ENCODE measurements around the gene MELK.

MELK gene

DNA sequence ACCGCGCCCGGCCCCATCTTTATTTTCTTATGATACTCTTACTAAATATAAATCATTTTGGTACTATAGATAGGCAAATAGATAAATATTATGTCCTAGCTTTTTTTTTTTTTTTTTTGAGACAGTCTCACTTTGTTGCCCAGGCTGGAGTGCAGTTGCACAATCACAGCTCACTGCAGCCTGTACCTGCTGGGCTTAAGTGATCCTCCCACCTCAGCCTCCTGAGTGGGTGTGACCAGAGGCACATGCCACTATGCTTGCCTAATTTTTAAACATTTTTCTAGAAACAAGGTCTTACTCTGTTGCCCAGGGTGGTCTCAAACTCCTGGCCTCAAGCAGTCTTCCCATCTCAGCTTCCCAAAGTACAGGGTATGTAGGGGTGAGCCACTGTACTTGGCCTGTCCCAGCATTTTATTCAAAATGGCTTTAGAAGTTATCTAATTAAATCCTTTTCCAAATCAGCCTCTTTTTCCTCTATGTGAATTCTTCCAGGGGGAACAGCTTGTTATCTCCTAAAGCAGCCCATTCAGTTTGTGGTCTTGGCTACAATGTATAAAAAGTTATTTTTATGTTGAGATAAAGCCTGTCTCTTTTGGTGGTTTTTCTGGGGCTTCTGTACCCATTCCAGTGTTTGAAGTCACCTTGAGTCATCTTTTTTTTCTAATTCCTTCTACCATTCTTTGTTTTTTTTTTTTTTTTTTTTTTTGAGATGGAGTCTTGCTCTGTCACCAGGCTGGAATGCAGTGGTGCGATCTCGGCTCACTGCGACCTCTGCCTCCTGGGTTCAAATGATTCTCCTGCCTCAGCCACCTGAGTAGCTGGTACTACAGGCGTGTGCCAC, 12.1 kb downstream of the MELK start:
- DNase-seq: no peak

GRCh38 chr9:36590231-36590630, 17.5 kb downstream of the MELK start:
- DNase-seq: no peak

DNA sequence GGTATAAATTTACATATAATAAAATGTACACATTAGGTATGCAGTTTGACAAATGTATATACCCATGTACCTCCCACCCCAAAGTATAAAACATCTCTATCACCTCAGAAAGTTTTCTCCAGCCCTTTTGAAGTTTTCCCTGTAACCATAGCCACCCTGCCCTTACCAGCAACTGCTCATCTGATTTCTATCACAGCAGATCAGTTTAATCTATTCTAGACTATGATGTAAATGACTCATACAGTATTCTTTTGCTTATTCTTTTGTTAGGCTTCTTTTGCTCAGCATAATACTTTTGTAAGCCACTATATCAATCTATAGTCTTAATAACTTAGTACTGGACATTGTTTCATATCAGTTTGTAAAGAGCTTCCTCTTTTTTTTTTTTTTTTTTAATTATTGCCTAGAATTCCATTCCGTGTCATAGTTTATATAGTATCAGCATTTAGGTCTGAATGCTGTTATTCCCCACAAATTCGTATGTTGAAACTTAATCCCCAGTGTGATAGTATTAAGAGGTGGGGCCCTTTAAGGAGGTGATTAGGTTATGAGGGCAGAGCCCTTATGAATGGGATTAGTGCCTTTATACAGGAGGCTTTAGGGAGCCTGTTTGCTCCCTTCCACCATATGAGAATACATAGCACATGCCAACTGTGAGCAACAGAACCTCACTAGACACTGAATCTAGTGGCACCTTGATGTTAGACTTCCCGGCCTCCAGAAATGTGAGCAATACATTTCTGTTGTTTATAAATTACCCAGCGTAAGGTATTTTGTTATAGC, 20.3 kb downstream of the MELK start:
- DNase-seq: no peak

DNA sequence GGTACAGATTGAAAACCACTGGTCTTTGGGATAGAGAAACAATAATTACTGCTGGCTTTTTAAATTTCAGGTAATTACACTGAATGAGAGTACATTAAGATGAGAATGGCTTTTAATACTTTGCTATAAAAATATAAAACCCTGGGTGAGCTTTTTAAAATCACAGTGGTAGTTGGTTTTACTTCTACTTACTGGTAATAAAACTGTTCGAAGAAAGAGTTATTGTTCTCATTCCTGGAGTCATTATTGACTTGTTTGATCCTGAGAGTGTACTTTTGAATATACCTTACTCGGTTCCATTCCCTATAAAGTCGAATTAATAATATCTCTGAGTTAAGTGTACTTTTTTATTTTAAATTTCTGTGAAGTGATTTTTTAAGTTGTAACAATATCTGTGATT, 21.5 kb downstream of the MELK start:
- DNase-seq: no peak

GRCh38 chr9:36597412-36598178, 24.9 kb downstream of the MELK start:
- DNase-seq: peak; percentile 47

DNA sequence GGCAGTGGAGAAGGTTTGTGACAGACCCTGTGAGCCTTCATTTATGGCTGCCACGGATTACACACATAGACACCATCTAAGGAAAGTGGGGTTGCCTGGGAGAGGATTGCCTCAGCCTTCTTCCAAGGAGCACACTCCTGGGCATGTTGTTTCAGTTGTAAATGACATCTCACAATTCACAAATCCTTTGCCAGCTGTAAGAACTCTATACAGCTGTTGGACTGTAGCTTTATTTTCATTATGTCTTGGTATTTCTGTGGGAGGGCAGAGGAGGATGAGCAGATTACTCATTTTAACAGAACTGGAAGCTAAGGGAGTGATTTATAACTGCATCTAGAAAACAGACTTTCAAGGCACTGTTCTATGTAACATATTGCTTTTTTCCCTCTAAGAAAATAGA, 25.6 kb downstream of the MELK start:
- no peak for DNase-seq

- no peak for DNase-seq
Observed at GRCh38 chr9:36603006-36603405, 30.3 kb downstream of the MELK start.

- no peak for DNase-seq
Observed at GRCh38 chr9:36609306-36609705, 36.6 kb downstream of the MELK start.

DNA sequence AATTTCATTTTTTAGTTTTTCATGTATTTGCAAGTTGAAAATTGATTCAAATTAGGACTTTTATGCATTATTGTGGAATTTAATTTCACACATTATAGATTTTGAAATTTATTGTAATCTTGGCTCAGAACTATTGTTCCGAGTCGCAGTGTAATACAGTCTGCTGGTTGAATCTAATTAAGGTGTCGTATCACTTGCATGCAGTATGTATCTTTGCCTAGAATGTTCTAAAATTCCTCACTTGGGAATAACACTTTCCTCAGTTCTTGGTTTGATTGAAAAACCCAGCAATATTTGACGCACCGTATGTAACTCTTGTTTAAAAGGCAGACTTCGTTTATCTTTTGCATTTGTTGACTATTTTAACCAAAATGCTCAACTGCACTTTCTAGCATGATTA, 49.4 kb downstream of the MELK start:
- no peak for DNase-seq

DNA sequence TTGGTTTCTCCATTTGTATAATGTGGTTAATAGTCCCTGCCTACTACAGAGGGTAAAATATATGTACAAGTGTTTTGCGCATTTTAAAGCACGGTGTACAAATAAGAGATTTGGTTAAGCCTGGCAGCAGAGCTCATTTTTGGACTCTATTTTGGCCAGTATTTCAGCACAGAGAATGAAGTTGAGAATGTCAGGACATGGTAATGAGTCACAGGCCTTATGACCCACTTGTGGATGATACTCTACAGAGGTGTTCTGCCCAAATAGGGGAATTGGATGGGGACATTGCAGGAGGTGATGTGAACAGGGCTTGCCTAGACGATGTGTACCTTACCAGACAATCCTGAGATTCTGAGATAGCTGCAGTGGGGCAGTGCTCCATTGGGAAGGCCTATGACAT, 50.6 kb downstream of the MELK start:
- no peak for DNase-seq

DNA sequence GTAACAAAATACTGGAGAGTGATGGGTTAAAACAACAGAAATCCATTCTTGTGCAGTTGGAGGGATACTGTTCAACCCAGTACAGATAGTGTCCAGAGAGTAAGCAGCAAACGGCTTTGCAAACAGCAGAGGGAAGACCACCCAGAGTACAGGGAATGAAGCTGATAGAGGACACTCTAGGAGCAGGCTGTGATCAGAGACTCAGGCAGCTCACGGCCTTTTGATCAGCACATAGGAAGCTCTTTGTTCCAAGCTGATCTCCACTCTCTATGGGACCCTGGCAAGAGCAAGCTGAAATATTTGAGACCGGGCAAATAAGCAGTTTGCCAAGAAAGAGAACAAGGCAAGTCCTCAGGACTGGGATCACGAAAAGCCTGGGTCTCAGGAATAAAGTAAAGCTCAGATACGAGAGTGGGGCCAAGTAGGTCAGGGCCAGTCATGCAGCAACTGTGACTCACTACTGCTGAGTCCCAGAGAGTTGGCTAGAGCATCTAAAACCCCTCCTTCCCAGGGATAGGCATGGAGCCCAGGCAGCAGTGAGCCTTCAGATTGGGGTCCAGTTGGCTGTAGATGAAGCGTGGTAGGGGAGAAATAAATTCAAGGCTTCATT, 52.4 kb downstream of the MELK start:
- no peak for DNase-seq

GRCh38 chr9:36632892-36633291, 60.2 kb downstream of the MELK start:
- DNase-seq: peak; percentile 57

DNA sequence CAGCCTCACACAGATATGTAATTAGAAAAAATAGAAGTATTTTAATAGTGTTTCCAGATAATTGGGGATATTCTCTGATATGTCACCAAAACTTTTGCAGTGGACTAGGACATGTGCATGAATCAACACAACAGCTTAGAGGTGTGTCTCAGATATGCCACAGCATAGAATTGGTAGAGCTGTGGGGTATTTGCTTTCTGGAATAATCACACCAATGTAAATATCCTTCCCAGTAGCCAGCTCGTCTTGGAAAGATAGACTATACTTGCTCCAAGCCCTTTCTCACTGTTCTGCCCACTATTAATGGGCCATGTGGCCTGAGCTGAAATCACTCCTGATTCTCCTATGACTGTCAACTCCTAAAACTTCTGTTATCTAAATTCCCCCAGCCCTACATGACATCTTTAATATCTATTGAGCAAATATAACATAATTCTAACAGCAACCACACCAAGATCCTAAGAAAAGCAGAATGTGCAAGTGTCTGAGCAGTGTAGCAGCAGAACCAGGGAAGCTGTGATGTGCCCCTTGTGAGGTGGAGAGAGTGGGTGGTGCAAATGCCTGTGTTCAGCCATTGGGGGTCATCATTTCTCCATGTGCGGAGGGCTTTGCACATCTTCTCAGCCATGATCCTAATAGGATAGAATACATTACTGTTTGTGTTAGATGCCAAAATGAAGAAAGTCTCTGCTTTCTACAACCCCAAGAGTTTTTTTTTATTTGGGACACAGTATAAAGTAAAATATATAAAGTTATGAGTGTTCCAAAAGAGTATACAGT, 65.0 kb downstream of the MELK start:
- no peak for DNase-seq

DNA sequence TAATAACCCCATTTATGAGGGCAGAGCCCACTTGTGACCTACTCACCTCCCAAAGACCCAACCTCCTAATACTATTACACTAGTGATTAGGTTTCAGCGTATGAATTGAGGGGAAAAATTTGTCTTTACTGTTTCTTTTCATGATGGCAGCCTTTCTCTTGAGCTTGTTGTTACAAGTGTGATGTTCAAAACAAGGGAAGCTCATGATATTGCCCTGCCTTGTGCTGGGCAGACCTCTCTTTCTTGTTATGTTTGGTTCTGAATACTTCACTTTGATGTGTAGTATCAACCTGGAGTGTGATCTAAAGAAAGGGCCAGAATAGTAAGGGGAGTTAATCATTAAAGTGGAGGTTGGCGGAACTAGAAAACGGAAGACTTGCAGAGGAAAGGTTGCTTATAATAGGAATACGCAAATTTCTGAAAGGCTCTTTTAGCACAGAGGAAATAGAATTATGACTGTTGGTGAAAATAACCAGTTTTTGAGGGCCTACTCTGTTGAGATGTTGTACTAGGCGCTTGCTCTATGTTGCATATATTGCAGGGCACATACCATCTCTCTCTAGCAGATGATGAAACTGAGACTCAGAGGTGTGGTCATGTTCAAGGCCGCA, 68.2 kb downstream of the MELK start:
- DNase-seq: no peak

DNA sequence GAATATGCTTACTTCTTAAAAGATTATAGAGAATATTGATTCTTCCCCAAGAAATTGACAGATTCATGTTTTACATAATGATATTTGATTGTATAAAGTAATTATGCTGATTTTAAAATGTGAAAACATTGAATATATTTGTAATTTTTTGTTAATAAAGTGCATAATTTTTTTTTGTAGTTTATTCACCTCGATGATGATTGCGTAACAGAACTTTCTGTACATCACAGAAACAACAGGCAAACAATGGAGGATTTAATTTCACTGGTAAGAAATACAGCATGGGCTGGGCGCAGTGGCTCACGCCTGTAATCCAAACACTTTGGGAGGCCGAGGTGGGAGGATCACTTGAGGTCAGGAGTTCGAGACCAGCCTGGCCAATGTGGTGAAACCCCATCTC, 70.1 kb downstream of the MELK start:
- DNase-seq: no peak

DNA sequence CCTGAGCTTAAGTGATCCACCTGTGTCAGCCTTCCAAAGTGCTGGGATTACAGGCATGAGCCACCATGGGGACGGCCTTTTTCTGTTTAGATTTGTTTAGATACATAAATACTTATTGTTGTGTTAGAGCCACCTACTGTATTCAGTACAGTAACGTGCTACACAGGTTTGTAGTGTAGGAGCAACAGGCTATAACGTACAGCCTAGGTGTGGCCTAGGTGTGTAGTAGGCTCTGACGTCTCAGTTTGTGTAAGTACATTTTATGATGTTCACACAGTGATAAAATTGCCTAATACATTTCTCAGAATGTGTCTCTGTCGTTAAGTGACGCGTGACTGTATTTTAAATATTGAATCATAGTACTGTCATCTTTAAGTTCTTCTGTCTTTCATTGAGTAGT, 84.1 kb downstream of the MELK start:
- DNase-seq: no peak

GRCh38 chr9:36659500-36659899, 86.8 kb downstream of the MELK start:
- no peak for DNase-seq

DNA sequence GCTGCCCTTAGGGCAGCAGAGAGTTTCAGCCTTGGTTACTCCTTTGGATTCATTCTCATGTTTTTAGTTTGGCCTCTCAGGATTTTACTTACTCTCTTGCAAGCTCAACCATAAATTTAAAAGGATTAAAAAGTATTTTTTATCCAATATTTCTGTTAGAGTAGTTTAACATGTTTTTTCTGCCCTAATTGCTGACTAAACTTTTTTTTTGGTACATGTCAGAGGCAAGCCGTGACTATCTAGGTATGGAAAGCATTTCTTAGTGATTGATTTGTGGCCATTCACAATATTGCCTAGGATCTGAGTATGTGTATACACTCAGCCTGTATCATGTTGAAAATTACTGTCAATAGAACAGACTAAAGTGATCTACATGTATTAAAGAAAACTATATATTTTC, 92.1 kb downstream of the MELK start:
- no peak for DNase-seq

GRCh38 chr9:36665387-36665786, 92.7 kb downstream of the MELK start:
- DNase-seq: no peak

GRCh38 chr9:36665921-36666431, 93.3 kb downstream of the MELK start:
- no peak for DNase-seq

- no peak for DNase-seq
Observed at GRCh38 chr9:36671561-36671960, 98.9 kb downstream of the MELK start.

GRCh38 chr9:36676091-36676490, 103.4 kb downstream of the MELK start:
- DNase-seq: no peak

All from DMS53 (cell line).